Peyer's patch (tissue), 4 donors: ENCODE measurements around the gene HTRA1. TPM values are rescaled to one million over a fixed set of nuclear protein-coding genes. Genes with fewer than 3 reads are reported as not detected.

Source experiments
- DNase-seq, 3 donors: peaks; one replicate each; pipeline ENCODE4 v3.0.0-alpha.2; 2017 to 2019
- H3K27ac ChIP-seq, 4 donors: fragments of 200-600 bp; sonication (generic); one replicate each; pipeline ENCODE4 v1.5.1; 2016 to 2019
- H3K27me3 ChIP-seq, 2 donors: fragments of 200-600 bp; sonication (generic); one replicate each; pipeline ENCODE4 v1.5.1; 2019
- H3K36me3 ChIP-seq, 3 donors: fragments of 200-600 bp; sonication (generic); one replicate each; pipeline ENCODE4 v1.5.1; 2016 to 2019
- H3K4me1 ChIP-seq, 4 donors: fragments of 200-600 bp; sonication (generic); one replicate each; pipeline ENCODE4 v1.5.1; 2016 to 2019
- H3K4me3 ChIP-seq, 4 donors: fragments of 200-600 bp; sonication (generic); 1 replicate in 3 of 4; 2 replicates in 1 of 4; pipeline ENCODE4 v1.5.1; 2016 to 2019; ENCODE audit warnings: mild to moderate bottlenecking in 1 of 4
- H3K9me3 ChIP-seq, 4 donors: fragments of 200-600 bp; sonication (generic); one replicate each; pipeline ENCODE4 v1.5.1; 2016 to 2019; ENCODE audit warnings: mild to moderate bottlenecking in 1 of 4
- CTCF ChIP-seq, 6 experiments: fragments of 450-650 bp in 4 of 6; fragments of 200-600 bp in 2 of 6; sonication (generic) in 1 of 6; IDR thresholded peaks; one replicate each; pipeline ENCODE4 v1.5.1; 2017 to 2019; ENCODE audit warnings: antibody characterized with exemption in 6 of 6, mild to moderate bottlenecking in 3 of 6, moderate library complexity in 1 of 6
- POLR2A ChIP-seq, 2 donors: fragments of 450-650 bp; IDR thresholded peaks; one replicate each; pipeline ENCODE4 v1.5.1; 2017; ENCODE audit warnings: antibody characterized with exemption in 2 of 2, mild to moderate bottlenecking in 2 of 2, moderate library complexity in 2 of 2
- total RNA-seq, 4 donors: library from RNA; depleted of rRNA; stranded (reverse); fragments of >200 nt; gene quantifications; one replicate each; pipeline ENCODE4 v1.1.0, GENCODE V29; 2016

The HTRA1 gene
- total RNA-seq, 4 donors from 2014 or later = 12.3 to 26.1 (median 17.3) TPM

GRCh38 chr10:122475100-122475499, 13.7 kb downstream of the HTRA1 start:
- DNase-seq = no peak
- H3K36me3 ChIP-seq = no peaks in the 10 kb centered on the region
- H3K9me3 ChIP-seq = no peaks in the 10 kb centered on the region
- no peaks in the 10 kb centered on the region for H3K27me3 ChIP-seq
- TF ChIP-seq CTCF (IDR thresholded peaks at IDR 0.05) (no peak), POLR2A (IDR thresholded peaks at IDR 0.05) (no peak)
- peaks cover 0 to 24% (median 0%) of the 10 kb centered on the region in 4 donors for H3K4me1 ChIP-seq
- H3K27ac ChIP-seq = peak overlapping the region in 2 of 4 donors; percentile 31 to 32
- no peak overlapping the region for H3K4me3 ChIP-seq

GRCh38 chr10:122475591-122476332, 14.4 kb downstream of the HTRA1 start:
- H3K4me1 ChIP-seq = peaks cover 0 to 24% (median 0%) of the 10 kb centered on the region in 4 donors
- H3K27ac ChIP-seq = peak overlapping the region in 1 of 4 donors; percentile 32
- H3K4me3 ChIP-seq = no peak overlapping the region
- no peak for DNase-seq
- no peak for TF ChIP-seq CTCF (IDR thresholded peaks at IDR 0.05)
- no peak for TF ChIP-seq POLR2A (IDR thresholded peaks at IDR 0.05)
- no peaks in the 10 kb centered on the region for H3K36me3 ChIP-seq
- H3K9me3 ChIP-seq = no peaks in the 10 kb centered on the region
- no peaks in the 10 kb centered on the region for H3K27me3 ChIP-seq

DNA sequence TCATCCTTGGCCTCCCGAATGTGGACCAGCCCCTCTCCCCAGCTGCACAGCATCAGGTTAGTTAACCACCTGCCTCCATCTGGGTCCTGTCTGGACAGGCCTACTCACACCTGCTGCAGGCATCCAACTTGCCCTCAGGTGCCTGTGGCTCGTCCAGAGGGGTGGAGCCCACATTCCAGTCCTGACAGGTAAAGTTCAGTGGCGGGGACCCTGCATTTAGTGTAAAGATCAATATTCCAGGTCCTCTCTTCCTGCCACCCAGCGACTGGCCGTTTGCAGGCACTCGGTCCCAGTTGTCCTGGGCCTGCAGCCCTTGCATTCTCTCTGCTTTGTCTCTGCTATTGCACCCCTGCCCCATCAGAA, 15.0 kb downstream of the HTRA1 start:
- Histone ChIP-seq H3K9me3 (no peaks in the 10 kb centered on the region), H3K4me1 (peaks cover 0 to 24% (median 0%) of the 10 kb centered on the region in 4 donors)

DNA sequence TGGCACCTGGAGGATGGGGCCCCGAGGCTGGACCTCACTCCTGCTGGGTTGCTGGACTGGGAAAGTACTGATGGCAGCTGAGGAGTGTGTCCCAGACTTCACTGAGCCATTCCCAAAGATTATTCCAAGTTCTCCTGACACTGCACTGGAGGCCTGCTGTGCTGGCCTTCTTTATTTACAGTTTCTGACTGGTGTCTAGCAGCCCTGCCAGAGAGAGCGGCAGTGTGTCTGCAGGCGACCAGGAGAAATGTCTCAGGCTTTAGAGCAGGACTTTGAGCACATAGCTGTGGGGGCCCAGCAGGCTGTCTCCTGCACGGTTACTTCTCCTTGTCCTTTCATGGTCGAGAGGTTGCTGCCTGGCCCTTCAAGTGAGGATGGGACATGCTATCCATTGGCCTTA, 16.1 kb downstream of the HTRA1 start:
- Histone ChIP-seq H3K27me3 (no peaks in the 10 kb centered on the region), H3K4me1 (peaks cover 0 to 24% (median 0%) of the 10 kb centered on the region in 4 donors), H3K9me3 (no peaks in the 10 kb centered on the region), H3K36me3 (no peaks in the 10 kb centered on the region), H3K4me3 (no peak overlapping the region), H3K27ac (no peak overlapping the region)
- TF ChIP-seq POLR2A (IDR thresholded peaks at IDR 0.05) (no peak), CTCF (IDR thresholded peaks at IDR 0.05) (no peak)
- peak in 1 of 3 donors; percentile 22 for DNase-seq

More for the DNA sequence above, 15.0 kb downstream of the HTRA1 start:
- H3K27me3 ChIP-seq = no peaks in the 10 kb centered on the region
- no peak for DNase-seq
- H3K27ac ChIP-seq = no peak overlapping the region
- TF ChIP-seq POLR2A (IDR thresholded peaks at IDR 0.05) (no peak), CTCF (IDR thresholded peaks at IDR 0.05) (no peak)
- no peaks in the 10 kb centered on the region for H3K36me3 ChIP-seq
- H3K4me3 ChIP-seq = no peak overlapping the region

GRCh38 chr10:122478971-122479370, 17.6 kb downstream of the HTRA1 start:
- H3K36me3 ChIP-seq = no peaks in the 10 kb centered on the region
- TF ChIP-seq POLR2A (IDR thresholded peaks at IDR 0.05) = no peak
- TF ChIP-seq CTCF (IDR thresholded peaks at IDR 0.05) = no peak
- H3K27me3 ChIP-seq = no peaks in the 10 kb centered on the region
- DNase-seq = peak in 1 of 3 donors; percentile 21
- no peak overlapping the region for H3K4me3 ChIP-seq
- no peaks in the 10 kb centered on the region for H3K9me3 ChIP-seq
- H3K4me1 ChIP-seq = peaks cover 0 to 21% (median 0%) of the 10 kb centered on the region in 4 donors
- no peak overlapping the region for H3K27ac ChIP-seq
